ENCODE results near the gene CHRDL2. TPM values are rescaled to one million over a fixed set of nuclear protein-coding genes. Genes with fewer than 3 reads are reported as not detected.

CHRDL2 gene
- total and polyA plus RNA-seq, 2 experiments from 2014 or later, result not detected

DNA sequence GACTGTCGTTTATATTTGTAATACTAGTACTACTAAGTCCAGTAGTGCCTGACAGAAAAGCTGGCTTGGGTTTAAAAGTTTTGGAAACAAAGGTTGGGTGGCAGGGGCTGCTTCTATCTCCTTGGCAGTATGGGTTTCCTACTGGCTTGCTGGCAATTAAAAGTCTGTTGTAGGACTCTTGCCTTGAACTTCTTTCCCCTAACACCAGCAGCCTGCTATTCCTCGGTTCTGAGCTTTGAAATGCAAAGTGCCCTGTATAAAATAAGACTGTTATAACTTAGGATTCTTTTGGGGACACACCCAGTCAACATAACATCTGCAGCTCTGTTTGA lies 18.7 kb upstream of the CHRDL2 start:
- Histone ChIP-seq H4K20me1 (ENCODE audit: insufficient read depth) (no peaks in the 10 kb centered on the region), H3K36me3 (ENCODE audit: low read depth) (no peaks in the 10 kb centered on the region), H3K79me2 (ENCODE audit: insufficient read depth) (peaks cover 54% of the 10 kb centered on the region), H3K27ac (no peak overlapping the region), H2AFZ (peak overlapping the region; percentile 92), H3K9me3 (ENCODE audit: low read depth) (no peaks in the 10 kb centered on the region), H3K27me3 (replicated peaks; ENCODE audit: insufficient read depth) (no peaks in the 10 kb centered on the region), H3K4me1 (ENCODE audit: insufficient read depth) (peaks cover 21% of the 10 kb centered on the region), H3K9ac (peak overlapping the region; percentile 84), H3K4me3 (peak overlapping the region; percentile 96), H3K9me2 (ENCODE audit: insufficient read depth) (no peaks in the 10 kb centered on the region), H3F3A (ENCODE audit: insufficient read depth) (peaks cover 22% of the 10 kb centered on the region), H3K4me2 (ENCODE audit: unreplicated experiment) (peak overlapping the region; percentile 96)
- TF ChIP-seq EZH2 (IDR thresholded peaks at IDR 0.05; ENCODE audit: insufficient read depth, poor library complexity, severe bottlenecking), result no peak
- TF ChIP-seq EZH2phosphoT487 (IDR thresholded peaks at IDR 0.05; ENCODE audit: insufficient read depth, low read depth), result no peak
- WGBS, 2 experiments (ENCODE audit: low coverage in 1 of 2, low lambda C conversion rate in 2 of 2, missing lambda C conversion rate in 2 of 2), result 0 to 3% methylated on average over 2 of the region's 2 CpGs
- in situ Hi-C loops (cut with MboI), result no loop called here
- peak; percentile 30 for DNase-seq

DNA sequence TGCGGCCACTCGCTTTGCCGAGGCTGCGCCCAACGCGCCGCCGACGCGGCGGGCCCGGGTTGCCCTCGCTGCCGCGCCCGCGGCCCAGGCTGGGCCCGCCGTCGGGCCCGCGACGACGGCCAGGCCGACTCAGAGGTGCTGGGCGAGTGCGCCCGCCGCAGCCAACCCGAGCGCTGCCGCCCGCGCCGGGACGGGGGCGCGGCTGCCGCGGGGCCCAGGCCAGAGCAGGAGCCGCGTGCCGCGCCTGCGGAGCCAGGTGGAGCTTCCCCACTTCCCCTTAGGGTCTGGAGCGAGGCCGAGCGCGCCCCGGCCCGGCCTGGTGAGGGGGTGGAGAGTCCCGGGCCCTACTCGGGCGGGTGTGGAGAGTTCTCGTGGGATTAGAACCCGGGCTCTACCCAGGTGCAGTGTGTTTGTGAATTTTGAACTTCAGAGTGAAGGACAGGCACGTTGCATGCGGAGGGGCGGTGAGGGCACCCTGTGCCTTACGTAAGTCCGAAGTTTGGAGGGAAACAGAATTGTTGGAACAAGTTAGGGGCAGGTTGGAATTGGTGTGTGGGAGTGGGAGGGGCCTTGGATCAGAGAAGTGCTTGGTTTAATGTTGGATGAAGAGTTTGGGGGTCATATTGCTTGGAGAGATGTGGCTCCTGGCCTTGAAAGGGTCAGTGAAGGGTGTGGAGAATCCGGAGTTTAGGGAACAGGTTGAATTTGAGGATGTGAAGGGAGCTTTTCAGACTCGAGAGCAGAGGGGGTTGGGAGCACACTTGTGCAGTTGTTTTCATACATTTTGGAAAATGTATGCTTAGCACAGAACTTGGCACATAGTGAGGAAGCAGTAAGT lies 18.1 kb upstream of the CHRDL2 start:
- DNase-seq, result peak; percentile 72
- peak overlapping the region; percentile 96 for H3K4me2 ChIP-seq (ENCODE audit: unreplicated experiment)
- peaks cover 16% of the 10 kb centered on the region for H3F3A ChIP-seq (ENCODE audit: insufficient read depth)
- TF ChIP-seq EZH2 (IDR thresholded peaks at IDR 0.05; ENCODE audit: insufficient read depth, poor library complexity, severe bottlenecking) (no peak), EZH2phosphoT487 (IDR thresholded peaks at IDR 0.05; ENCODE audit: insufficient read depth, low read depth) (no peak)
- H3K9me3 ChIP-seq (ENCODE audit: low read depth), result no peaks in the 10 kb centered on the region
- no peaks in the 10 kb centered on the region for H3K36me3 ChIP-seq (ENCODE audit: low read depth)
- no peaks in the 10 kb centered on the region for H4K20me1 ChIP-seq (ENCODE audit: insufficient read depth)
- in situ Hi-C loops (cut with MboI), result no loop called here
- 1 to 2% methylated on average over 38 to 58 of the region's 63 CpGs for WGBS, 2 experiments (ENCODE audit: low coverage in 1 of 2, low lambda C conversion rate in 2 of 2, missing lambda C conversion rate in 2 of 2)
- H3K4me3 ChIP-seq, result peak overlapping the region; percentile 96
- peak overlapping the region; percentile 59 for H3K27ac ChIP-seq
- H3K9me2 ChIP-seq (ENCODE audit: insufficient read depth), result no peaks in the 10 kb centered on the region
- H3K79me2 ChIP-seq (ENCODE audit: insufficient read depth), result peaks cover 52% of the 10 kb centered on the region
- H3K4me1 ChIP-seq (ENCODE audit: insufficient read depth), result peaks cover 16% of the 10 kb centered on the region
- peak overlapping the region; percentile 84 for H3K9ac ChIP-seq
- H3K27me3 ChIP-seq (replicated peaks; ENCODE audit: insufficient read depth), result no peaks in the 10 kb centered on the region
- H2AFZ ChIP-seq, result peak overlapping the region; percentile 92

DNA sequence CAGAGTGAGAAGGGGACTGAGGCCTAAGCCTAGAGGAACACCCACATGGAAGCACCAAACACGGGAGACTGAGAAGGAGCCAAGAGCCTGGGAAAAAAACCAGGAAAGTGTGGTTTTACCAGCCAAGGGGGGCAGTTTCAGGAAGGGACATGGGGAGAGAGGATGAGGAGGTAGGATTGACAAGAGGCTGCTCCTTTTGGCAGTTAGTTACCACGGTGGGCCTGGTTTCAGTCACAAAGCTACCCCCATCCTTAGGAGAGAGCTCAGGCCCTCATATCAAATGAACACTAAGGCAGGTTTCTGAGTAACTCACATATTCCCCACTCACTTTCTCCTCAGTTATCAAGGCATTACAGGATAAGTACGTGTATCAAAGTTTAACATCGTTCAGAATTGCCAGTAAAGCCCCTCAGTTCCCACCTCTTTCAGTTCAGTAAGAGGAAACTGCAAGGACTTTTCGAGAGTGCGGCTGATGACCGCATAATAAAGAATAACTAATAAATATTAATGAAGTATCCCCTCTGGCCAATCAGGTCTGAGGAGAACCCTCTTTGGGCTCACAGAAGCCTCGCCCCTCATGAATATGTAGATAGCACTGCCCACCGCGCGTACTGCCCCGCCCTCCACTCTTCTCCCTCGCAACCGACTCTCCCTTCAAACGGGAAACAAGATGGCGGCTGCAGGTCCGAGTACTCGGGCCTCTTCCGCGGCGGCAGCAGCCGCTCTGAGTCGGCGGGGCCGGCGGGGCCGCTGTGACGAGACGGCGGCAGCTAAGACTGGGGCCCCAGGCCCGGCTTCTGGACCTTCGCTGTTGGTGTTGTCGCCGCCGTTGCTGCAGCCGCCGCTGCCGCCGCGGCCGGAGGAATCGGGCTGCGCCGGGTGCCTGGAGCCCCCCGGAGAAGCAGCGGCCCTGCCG lies 17.2 kb upstream of the CHRDL2 start, which contains the start of gene RNF169:
RNF169 (plus strand) TSS at position 639 of the 916 bp plus-strand sequence; CDS start at position 671, 32 bp downstream.
- Histone ChIP-seq H3K4me2 (ENCODE audit: unreplicated experiment) (peak within 1 kb of the TSS; percentile 96), H3K36me3 (ENCODE audit: low read depth) (no peaks in the 10 kb centered on the region), H2AFZ (peak within 1 kb of the TSS; percentile 92), H3K27ac (peak within 1 kb of the TSS; percentile 59), H3K4me3 (peak within 1 kb of the TSS; percentile 96), H3K9ac (peak within 1 kb of the TSS; percentile 84), H3K27me3 (replicated peaks; ENCODE audit: insufficient read depth) (no peaks in the 10 kb centered on the region), H4K20me1 (ENCODE audit: insufficient read depth) (no peaks in the 10 kb centered on the region), H3K9me2 (ENCODE audit: insufficient read depth) (no peaks in the 10 kb centered on the region), H3K9me3 (ENCODE audit: low read depth) (no peaks in the 10 kb centered on the region), H3F3A (ENCODE audit: insufficient read depth) (peaks cover 7% of the 10 kb centered on the region; the same call in 1 of the 2 replicates), H3K79me2 (ENCODE audit: insufficient read depth) (peaks cover 43% of the 10 kb centered on the region), H3K4me1 (ENCODE audit: insufficient read depth) (peaks cover 8% of the 10 kb centered on the region)
- TF ChIP-seq EZH2phosphoT487 (IDR thresholded peaks at IDR 0.05; ENCODE audit: insufficient read depth, low read depth) (no peak), EZH2 (IDR thresholded peaks at IDR 0.05; ENCODE audit: insufficient read depth, poor library complexity, severe bottlenecking) (no peak)
- DNase-seq, result peak; percentile 99
- WGBS, 2 experiments (ENCODE audit: low coverage in 1 of 2, low lambda C conversion rate in 2 of 2, missing lambda C conversion rate in 2 of 2), result 1 to 2% methylated on average over 38 to 42 of the region's 47 CpGs
- in situ Hi-C loops (cut with MboI), result no loop called here

DNA sequence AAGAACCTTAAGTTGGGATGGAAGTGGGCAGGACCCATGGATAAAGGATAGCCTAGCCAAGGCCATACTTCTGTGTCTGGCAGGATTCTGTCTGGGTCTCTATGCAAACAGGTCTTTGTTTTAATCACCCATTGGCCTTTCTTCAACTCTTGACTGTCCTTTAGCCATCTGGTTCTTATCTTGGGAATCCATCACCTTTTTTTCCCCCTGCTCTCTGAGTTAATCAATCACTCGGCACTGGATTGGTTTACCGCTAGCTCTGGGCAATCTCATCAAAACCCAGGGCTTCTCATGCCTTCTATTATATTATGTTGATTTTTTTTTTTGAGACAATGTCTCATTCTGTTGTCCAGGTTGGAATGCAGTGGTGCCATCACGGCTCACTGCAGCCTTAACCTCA lies 15.6 kb upstream of the CHRDL2 start:
- no peak overlapping the region for H3K4me3 ChIP-seq
- no peak overlapping the region for H2AFZ ChIP-seq
- H3F3A ChIP-seq (ENCODE audit: insufficient read depth), result 0 out of 2 replicates have a peak, but pooled peaks cover 4% of the 10 kb centered on the region
- no peak for DNase-seq
- TF ChIP-seq EZH2phosphoT487 (IDR thresholded peaks at IDR 0.05; ENCODE audit: insufficient read depth, low read depth) (no peak), EZH2 (IDR thresholded peaks at IDR 0.05; ENCODE audit: insufficient read depth, poor library complexity, severe bottlenecking) (no peak)
- H3K9ac ChIP-seq, result no peak overlapping the region
- no peak overlapping the region for H3K4me2 ChIP-seq (ENCODE audit: unreplicated experiment)
- no peaks in the 10 kb centered on the region for H4K20me1 ChIP-seq (ENCODE audit: insufficient read depth)
- H3K4me1 ChIP-seq (ENCODE audit: insufficient read depth), result peaks cover 8% of the 10 kb centered on the region
- H3K9me3 ChIP-seq (ENCODE audit: low read depth), result no peaks in the 10 kb centered on the region
- in situ Hi-C loops (cut with MboI), result no loop called here
- H3K27me3 ChIP-seq (replicated peaks; ENCODE audit: insufficient read depth), result no peaks in the 10 kb centered on the region
- peaks cover 27% of the 10 kb centered on the region for H3K79me2 ChIP-seq (ENCODE audit: insufficient read depth)
- no peak overlapping the region for H3K27ac ChIP-seq
- WGBS, 2 experiments (ENCODE audit: low coverage in 1 of 2, low lambda C conversion rate in 2 of 2, missing lambda C conversion rate in 2 of 2), result 87% methylated on average over 3 of the region's 3 CpGs
- H3K36me3 ChIP-seq (ENCODE audit: low read depth), result no peaks in the 10 kb centered on the region
- no peaks in the 10 kb centered on the region for H3K9me2 ChIP-seq (ENCODE audit: insufficient read depth)

Data from GM23248 (cell line).